Measurements from ENCODE around the gene CACNA1C.

CACNA1C gene

GRCh38 chr12:2467447-2468195 is 414.8 kb downstream of the CACNA1C start:
- Histone ChIP-seq H3K27ac (ENCODE audit: insufficient read depth in 1 of 2, low read depth in 1 of 2, low read length in 2 of 2, poor library complexity in 1 of 2, severe bottlenecking in 2 of 2) (no peak overlapping the region), H3K9me3 (ENCODE audit: control extremely low read depth in 1 of 5, control insufficient read depth in 4 of 5, insufficient read depth in 2 of 5, low read depth in 1 of 5, low read length in 4 of 5) (peaks cover 0 to 3% (median 0%) of the 10 kb centered on the region in 5 experiments), H3K4me1 (ENCODE audit: control extremely low read depth in 1 of 4, control insufficient read depth in 4 of 4, insufficient read depth in 4 of 4, low read length in 3 of 4) (no peaks in the 10 kb centered on the region), H3K4me3 (ENCODE audit: control insufficient read depth in 1 of 7, extremely low read depth in 1 of 7, insufficient read depth in 4 of 7, low read depth in 2 of 7, low read length in 6 of 7) (no peak overlapping the region), H3K36me3 (ENCODE audit: control insufficient read depth in 4 of 4, insufficient read depth in 4 of 4, low read length in 3 of 4) (no peaks in the 10 kb centered on the region), H3K27me3 (replicated peaks in 2 of 5; ENCODE audit: control insufficient read depth in 4 of 5, insufficient read depth in 5 of 5, low read length in 4 of 5) (no peaks in the 10 kb centered on the region)
- ChIA-PET CTCF (interaction anchor here (0.9 kb wide), 1 partner anchor 9 kb away, joined by 3 read pairs; no protein-coding TSS in a partner anchor), POLR2A (no interaction called here)
- 99% methylated on average over 15 of the region's 17 CpGs for WGBS (ENCODE audit: insufficient coverage)
- no peak for DNase-seq

GRCh38 chr12:2475984-2476383 is 423.2 kb downstream of the CACNA1C start:
- ChIA-PET POLR2A (no interaction called here), CTCF (interaction anchor here (1.2 to 1.4 kb wide), 2 partner anchors 8 to 46 kb away, joined by 3 read pairs; no protein-coding TSS in a partner anchor)
- Histone ChIP-seq H3K4me1 (ENCODE audit: control extremely low read depth in 1 of 4, control insufficient read depth in 4 of 4, insufficient read depth in 4 of 4, low read length in 3 of 4) (peaks cover 0 to 19% (median 17%) of the 10 kb centered on the region in 4 experiments), H3K27ac (ENCODE audit: insufficient read depth in 1 of 2, low read depth in 1 of 2, low read length in 2 of 2, poor library complexity in 1 of 2, severe bottlenecking in 2 of 2) (no peak overlapping the region), H3K36me3 (ENCODE audit: control insufficient read depth in 4 of 4, insufficient read depth in 4 of 4, low read length in 3 of 4) (no peaks in the 10 kb centered on the region), H3K9me3 (ENCODE audit: control extremely low read depth in 1 of 5, control insufficient read depth in 4 of 5, insufficient read depth in 2 of 5, low read depth in 1 of 5, low read length in 4 of 5) (peaks cover 0 to 5% (median 0%) of the 10 kb centered on the region in 5 experiments), H3K4me3 (ENCODE audit: control insufficient read depth in 1 of 7, extremely low read depth in 1 of 7, insufficient read depth in 4 of 7, low read depth in 2 of 7, low read length in 6 of 7) (no peak overlapping the region), H3K27me3 (replicated peaks in 2 of 5; ENCODE audit: control insufficient read depth in 4 of 5, insufficient read depth in 5 of 5, low read length in 4 of 5) (no peaks in the 10 kb centered on the region)
- WGBS (ENCODE audit: insufficient coverage): 84% methylated on average over 4 of the region's 5 CpGs
- DNase-seq: no peak

GRCh38 chr12:2477009-2477766 is 424.4 kb downstream of the CACNA1C start:
- H3K4me3 ChIP-seq (ENCODE audit: control insufficient read depth in 1 of 7, extremely low read depth in 1 of 7, insufficient read depth in 4 of 7, low read depth in 2 of 7, low read length in 6 of 7): no peak overlapping the region
- ChIA-PET POLR2A (no interaction called here), CTCF (interaction anchor here (1.4 kb wide), 1 partner anchor 9 kb away, joined by 3 read pairs; no protein-coding TSS in a partner anchor)
- H3K27me3 ChIP-seq (replicated peaks in 2 of 5; ENCODE audit: control insufficient read depth in 4 of 5, insufficient read depth in 5 of 5, low read length in 4 of 5): no peaks in the 10 kb centered on the region
- H3K27ac ChIP-seq (ENCODE audit: insufficient read depth in 1 of 2, low read depth in 1 of 2, low read length in 2 of 2, poor library complexity in 1 of 2, severe bottlenecking in 2 of 2): no peak overlapping the region
- H3K4me1 ChIP-seq (ENCODE audit: control extremely low read depth in 1 of 4, control insufficient read depth in 4 of 4, insufficient read depth in 4 of 4, low read length in 3 of 4): peaks cover 0 to 20% (median 19%) of the 10 kb centered on the region in 4 experiments
- H3K9me3 ChIP-seq (ENCODE audit: control extremely low read depth in 1 of 5, control insufficient read depth in 4 of 5, insufficient read depth in 2 of 5, low read depth in 1 of 5, low read length in 4 of 5): peaks cover 0 to 3% (median 0%) of the 10 kb centered on the region in 5 experiments
- no peak for DNase-seq
- no peaks in the 10 kb centered on the region for H3K36me3 ChIP-seq (ENCODE audit: control insufficient read depth in 4 of 4, insufficient read depth in 4 of 4, low read length in 3 of 4)
- WGBS (ENCODE audit: insufficient coverage): 99% methylated on average over 8 of the region's 8 CpGs

GRCh38 chr12:2479851-2480535 is 427.2 kb downstream of the CACNA1C start:
- H3K27me3 ChIP-seq (replicated peaks in 2 of 5; ENCODE audit: control insufficient read depth in 4 of 5, insufficient read depth in 5 of 5, low read length in 4 of 5): no peaks in the 10 kb centered on the region
- DNase-seq: peak; percentile 66 to 84 (median 72)
- ChIA-PET POLR2A (interaction anchor here (0.6 kb wide), 1 partner anchor 122 kb away, joined by 4 read pairs; no protein-coding TSS in a partner anchor), CTCF (interaction anchor here (0.9 kb wide), 1 partner anchor 105 kb away, joined by 3 read pairs; no protein-coding TSS in a partner anchor)
- H3K36me3 ChIP-seq (ENCODE audit: control insufficient read depth in 4 of 4, insufficient read depth in 4 of 4, low read length in 3 of 4): no peaks in the 10 kb centered on the region
- H3K4me1 ChIP-seq (ENCODE audit: control extremely low read depth in 1 of 4, control insufficient read depth in 4 of 4, insufficient read depth in 4 of 4, low read length in 3 of 4): peaks cover 0 to 27% (median 19%) of the 10 kb centered on the region in 4 experiments
- H3K27ac ChIP-seq (ENCODE audit: insufficient read depth in 1 of 2, low read depth in 1 of 2, low read length in 2 of 2, poor library complexity in 1 of 2, severe bottlenecking in 2 of 2): no peak overlapping the region
- H3K9me3 ChIP-seq (ENCODE audit: control extremely low read depth in 1 of 5, control insufficient read depth in 4 of 5, insufficient read depth in 2 of 5, low read depth in 1 of 5, low read length in 4 of 5): no peaks in the 10 kb centered on the region
- 15% methylated on average over 10 of the region's 13 CpGs for WGBS (ENCODE audit: insufficient coverage)
- H3K4me3 ChIP-seq (ENCODE audit: control insufficient read depth in 1 of 7, extremely low read depth in 1 of 7, insufficient read depth in 4 of 7, low read depth in 2 of 7, low read length in 6 of 7): peak overlapping the region in 2 of 7 experiments; percentile 2 to 19

GRCh38 chr12:2481346-2481745 is 428.6 kb downstream of the CACNA1C start:
- POLR2A ChIA-PET: no interaction called here
- H3K4me3 ChIP-seq (ENCODE audit: control insufficient read depth in 1 of 7, extremely low read depth in 1 of 7, insufficient read depth in 4 of 7, low read depth in 2 of 7, low read length in 6 of 7): no peak overlapping the region
- no peaks in the 10 kb centered on the region for H3K36me3 ChIP-seq (ENCODE audit: control insufficient read depth in 4 of 4, insufficient read depth in 4 of 4, low read length in 3 of 4)
- CTCF ChIA-PET: interaction anchor here (0.9 kb wide), 1 partner anchor 22 kb away, joined by 3 read pairs; no protein-coding TSS in a partner anchor
- no peaks in the 10 kb centered on the region for H3K27me3 ChIP-seq (replicated peaks in 2 of 5; ENCODE audit: control insufficient read depth in 4 of 5, insufficient read depth in 5 of 5, low read length in 4 of 5)
- H3K9me3 ChIP-seq (ENCODE audit: control extremely low read depth in 1 of 5, control insufficient read depth in 4 of 5, insufficient read depth in 2 of 5, low read depth in 1 of 5, low read length in 4 of 5): no peaks in the 10 kb centered on the region
- 89% methylated on average over 8 of the region's 8 CpGs for WGBS (ENCODE audit: insufficient coverage)
- H3K4me1 ChIP-seq (ENCODE audit: control extremely low read depth in 1 of 4, control insufficient read depth in 4 of 4, insufficient read depth in 4 of 4, low read length in 3 of 4): peaks cover 0 to 27% (median 19%) of the 10 kb centered on the region in 4 experiments
- no peak for DNase-seq
- no peak overlapping the region for H3K27ac ChIP-seq (ENCODE audit: insufficient read depth in 1 of 2, low read depth in 1 of 2, low read length in 2 of 2, poor library complexity in 1 of 2, severe bottlenecking in 2 of 2)

GRCh38 chr12:2481951-2482350 is 429.2 kb downstream of the CACNA1C start:
- Histone ChIP-seq H3K36me3 (ENCODE audit: control insufficient read depth in 4 of 4, insufficient read depth in 4 of 4, low read length in 3 of 4) (no peaks in the 10 kb centered on the region), H3K27me3 (replicated peaks in 2 of 5; ENCODE audit: control insufficient read depth in 4 of 5, insufficient read depth in 5 of 5, low read length in 4 of 5) (no peaks in the 10 kb centered on the region), H3K27ac (ENCODE audit: insufficient read depth in 1 of 2, low read depth in 1 of 2, low read length in 2 of 2, poor library complexity in 1 of 2, severe bottlenecking in 2 of 2) (no peak overlapping the region), H3K4me1 (ENCODE audit: control extremely low read depth in 1 of 4, control insufficient read depth in 4 of 4, insufficient read depth in 4 of 4, low read length in 3 of 4) (peaks cover 0 to 30% (median 19%) of the 10 kb centered on the region in 4 experiments), H3K4me3 (ENCODE audit: control insufficient read depth in 1 of 7, extremely low read depth in 1 of 7, insufficient read depth in 4 of 7, low read depth in 2 of 7, low read length in 6 of 7) (no peak overlapping the region), H3K9me3 (ENCODE audit: control extremely low read depth in 1 of 5, control insufficient read depth in 4 of 5, insufficient read depth in 2 of 5, low read depth in 1 of 5, low read length in 4 of 5) (no peaks in the 10 kb centered on the region)
- POLR2A ChIA-PET: no interaction called here
- DNase-seq: no peak
- 91% methylated on average over 7 of the region's 10 CpGs for WGBS (ENCODE audit: insufficient coverage)
- CTCF ChIA-PET: interaction anchor here (0.9 kb wide), 1 partner anchor 21 kb away, joined by 3 read pairs; no protein-coding TSS in a partner anchor

All from common myeloid progenitor, CD34-positive (primary cell).